HG03460 (cell line): ENCODE results near the gene CTRB1.

Source experiments
- ATAC-seq: cut with Tn5 transposase; IDR thresholded peaks from one replicate; pipeline ENCODE4 v1.9.1; 2021; ENCODE audit not compliant: unreplicated experiment

CTRB1 gene

GRCh38 chr16:75225092-75225491 is 6.3 kb downstream of the CTRB1 start:
- ATAC-seq: no peak

- ATAC-seq: no peak
These were observed 7.1 kb downstream of the CTRB1 start for GRCh38 chr16:75225678-75226515.

- no peak for ATAC-seq
These were observed 8.0 kb downstream of the CTRB1 start for GRCh38 chr16:75226550-75227360.

- no peak for ATAC-seq
These were observed 8.8 kb downstream of the CTRB1 start for GRCh38 chr16:75227361-75228142.

GRCh38 chr16:75228143-75228976 is 9.6 kb downstream of the CTRB1 start:
- no peak for ATAC-seq

GRCh38 chr16:75229172-75230031 is 10.6 kb downstream of the CTRB1 start:
- ATAC-seq: no peak

GRCh38 chr16:75230471-75231110 is 11.8 kb downstream of the CTRB1 start:
- ATAC-seq: no peak

GRCh38 chr16:75231570-75231969 is 12.8 kb downstream of the CTRB1 start:
- ATAC-seq: no peak

GRCh38 chr16:75233611-75233938 is 14.8 kb downstream of the CTRB1 start:
- no peak for ATAC-seq

GRCh38 chr16:75234856-75235696 is 16.3 kb downstream of the CTRB1 start:
- no peak for ATAC-seq

- no peak for ATAC-seq
These were observed 17.0 kb downstream of the CTRB1 start for GRCh38 chr16:75235721-75236193.

GRCh38 chr16:75236232-75236631 is 17.4 kb downstream of the CTRB1 start:
- no peak for ATAC-seq

GRCh38 chr16:75236736-75237397 is 18.1 kb downstream of the CTRB1 start:
- ATAC-seq: no peak

GRCh38 chr16:75237398-75238131 is 18.8 kb downstream of the CTRB1 start:
- ATAC-seq: no peak

- no peak for ATAC-seq
These were observed 19.5 kb downstream of the CTRB1 start for GRCh38 chr16:75238132-75238852.

- ATAC-seq: no peak
These were observed 20.2 kb downstream of the CTRB1 start for GRCh38 chr16:75238853-75239541.
